Nephron (organoid): ENCODE results near the gene ABCB7.
"Not testable (repeated sequence)": the region's sequence is repeated elsewhere in the genome, so short reads cannot be mapped to it uniquely, and the experiment has no call there.

Experiments
- H3K27ac Mint-ChIP-seq, 3 experiments: 2 replicates each; pipeline ENCODE4 v1.8.0; 2020; ENCODE audit warnings: mixed read lengths in 3 of 3, mild to moderate bottlenecking in 2 of 3, moderate library complexity in 1 of 3
- H3K27me3 Mint-ChIP-seq: 2 replicates; pipeline ENCODE4 v1.8.0; 2021; ENCODE audit warnings: low read depth, mild to moderate bottlenecking, moderate library complexity, mixed read lengths
- H3K36me3 Mint-ChIP-seq: 2 replicates; pipeline ENCODE4 v1.8.0; 2020; ENCODE audit warnings: low read depth, mixed read lengths
- H3K4me1 Mint-ChIP-seq: 2 replicates; pipeline ENCODE4 v1.8.0; 2020; ENCODE audit warnings: mixed read lengths
- H3K4me3 Mint-ChIP-seq, 3 experiments: 2 replicates each; pipeline ENCODE4 v1.8.0; 2020; ENCODE audit warnings: mild to moderate bottlenecking in 3 of 3, mixed read lengths in 3 of 3, moderate library complexity in 2 of 3
- H3K9me3 Mint-ChIP-seq: 2 replicates; pipeline ENCODE4 v1.8.0; 2020; ENCODE audit warnings: mixed read lengths
- TF ChIP-seq, protein P1 (sequence below), 3 experiments: fragments of 200-600 bp; sonication (generic); IDR thresholded peaks; one replicate each; pipeline ENCODE4 v1.5.0; 2021; ENCODE audit warnings: antibody characterized with exemption in 3 of 3; ENCODE audit not compliant: unreplicated experiment in 3 of 3

The ABCB7 gene

DNA sequence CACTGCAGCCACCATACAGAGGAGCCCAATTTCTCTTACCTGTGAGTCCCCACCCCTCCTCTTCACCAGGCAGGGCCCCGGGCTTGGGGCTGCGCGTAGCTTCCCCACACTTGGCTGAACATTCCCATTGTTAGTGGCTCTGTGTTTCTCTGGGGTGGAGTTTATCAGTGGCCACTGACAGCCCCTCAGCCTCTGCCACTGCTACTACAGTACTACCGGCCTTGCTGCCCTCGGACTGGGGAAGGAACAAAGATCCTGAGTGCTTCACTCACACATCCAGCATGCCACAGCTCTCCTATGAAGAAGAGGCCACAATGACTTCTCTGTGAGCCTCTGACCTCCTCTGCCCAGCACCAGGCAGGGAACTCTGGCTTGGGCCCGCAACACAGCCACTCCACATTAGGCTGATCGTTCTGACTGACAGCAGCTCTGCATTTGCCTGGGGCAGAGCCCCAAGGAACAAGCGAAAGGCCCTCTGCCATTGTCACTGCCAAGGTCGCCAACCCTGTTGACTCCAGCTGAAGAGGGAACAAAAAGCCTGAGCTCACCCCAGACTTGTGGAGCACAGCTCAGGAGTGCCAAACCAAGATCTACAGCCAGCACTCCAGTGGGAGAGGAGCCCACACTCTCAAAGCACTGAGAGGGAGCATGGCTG lies 24.0 kb downstream of the ABCB7 start:
- H3K27ac Mint-ChIP-seq: no peak overlapping the region
- H3K36me3 Mint-ChIP-seq: peaks cover 15% of the 10 kb centered on the region
- H3K9me3 Mint-ChIP-seq: peaks cover 51% of the 10 kb centered on the region
- no peak overlapping the region for H3K4me3 Mint-ChIP-seq
- H3K27me3 Mint-ChIP-seq: no peaks in the 10 kb centered on the region
- no peaks in the 10 kb centered on the region for H3K4me1 Mint-ChIP-seq
- TF ChIP-seq, protein P1, sequence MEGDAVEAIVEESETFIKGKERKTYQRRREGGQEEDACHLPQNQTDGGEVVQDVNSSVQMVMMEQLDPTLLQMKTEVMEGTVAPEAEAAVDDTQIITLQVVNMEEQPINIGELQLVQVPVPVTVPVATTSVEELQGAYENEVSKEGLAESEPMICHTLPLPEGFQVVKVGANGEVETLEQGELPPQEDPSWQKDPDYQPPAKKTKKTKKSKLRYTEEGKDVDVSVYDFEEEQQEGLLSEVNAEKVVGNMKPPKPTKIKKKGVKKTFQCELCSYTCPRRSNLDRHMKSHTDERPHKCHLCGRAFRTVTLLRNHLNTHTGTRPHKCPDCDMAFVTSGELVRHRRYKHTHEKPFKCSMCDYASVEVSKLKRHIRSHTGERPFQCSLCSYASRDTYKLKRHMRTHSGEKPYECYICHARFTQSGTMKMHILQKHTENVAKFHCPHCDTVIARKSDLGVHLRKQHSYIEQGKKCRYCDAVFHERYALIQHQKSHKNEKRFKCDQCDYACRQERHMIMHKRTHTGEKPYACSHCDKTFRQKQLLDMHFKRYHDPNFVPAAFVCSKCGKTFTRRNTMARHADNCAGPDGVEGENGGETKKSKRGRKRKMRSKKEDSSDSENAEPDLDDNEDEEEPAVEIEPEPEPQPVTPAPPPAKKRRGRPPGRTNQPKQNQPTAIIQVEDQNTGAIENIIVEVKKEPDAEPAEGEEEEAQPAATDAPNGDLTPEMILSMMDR (IDR thresholded peaks at IDR 0.05; ENCODE audit: unreplicated experiment in 3 of 3): no peak

DNA sequence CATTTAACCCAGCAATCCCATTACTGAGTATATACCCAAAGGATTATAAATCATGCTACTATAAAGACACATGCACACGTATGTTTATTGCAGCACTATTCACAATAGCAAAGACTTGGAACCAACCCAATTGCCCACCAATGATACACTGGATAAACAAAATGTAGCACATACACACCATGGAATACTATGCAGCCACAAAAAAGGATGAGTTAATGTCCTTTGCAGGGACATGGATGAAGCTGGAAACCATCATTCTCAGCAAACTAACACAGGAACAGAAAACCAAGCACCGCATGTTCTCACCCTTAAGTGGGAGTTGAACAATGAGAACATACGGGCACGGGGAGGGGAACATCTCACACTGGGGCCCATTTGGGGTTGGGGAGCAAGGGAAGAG lies 27.0 kb downstream of the ABCB7 start:
- peaks cover 22% of the 10 kb centered on the region for H3K36me3 Mint-ChIP-seq
- not testable (repeated sequence) for H3K4me3 Mint-ChIP-seq, H3K4me1 Mint-ChIP-seq, H3K27ac Mint-ChIP-seq, H3K27me3 Mint-ChIP-seq
- peaks cover 47% of the 10 kb centered on the region for H3K9me3 Mint-ChIP-seq

DNA sequence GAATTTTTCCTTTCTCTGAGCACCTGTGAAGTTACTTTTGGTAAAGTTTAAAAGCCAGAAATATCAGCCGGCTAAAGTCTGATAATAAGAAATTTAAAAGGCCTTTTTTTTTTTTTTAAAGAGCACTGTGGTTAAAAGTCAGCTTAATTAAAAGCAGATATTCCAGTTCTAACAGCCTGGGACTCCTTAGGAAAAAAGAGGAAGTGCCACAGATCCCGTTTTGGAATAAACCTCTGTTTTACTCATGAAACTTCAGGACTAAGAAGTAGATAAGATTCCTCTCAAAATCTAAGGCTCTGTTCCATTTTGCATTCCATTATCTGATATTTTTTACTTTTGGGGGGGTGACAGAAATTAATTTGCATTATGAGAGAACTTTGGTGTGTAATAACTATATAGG lies 37.8 kb downstream of the ABCB7 start:
- Mint-ChIP-seq H3K4me3 (no peak overlapping the region), H3K4me1 (no peaks in the 10 kb centered on the region), H3K27me3 (no peaks in the 10 kb centered on the region), H3K36me3 (peaks cover 14% of the 10 kb centered on the region), H3K9me3 (peaks cover 17% of the 10 kb centered on the region), H3K27ac (no peak overlapping the region)
- TF ChIP-seq, protein P1 (IDR thresholded peaks at IDR 0.05; ENCODE audit: unreplicated experiment in 3 of 3): no peak

DNA sequence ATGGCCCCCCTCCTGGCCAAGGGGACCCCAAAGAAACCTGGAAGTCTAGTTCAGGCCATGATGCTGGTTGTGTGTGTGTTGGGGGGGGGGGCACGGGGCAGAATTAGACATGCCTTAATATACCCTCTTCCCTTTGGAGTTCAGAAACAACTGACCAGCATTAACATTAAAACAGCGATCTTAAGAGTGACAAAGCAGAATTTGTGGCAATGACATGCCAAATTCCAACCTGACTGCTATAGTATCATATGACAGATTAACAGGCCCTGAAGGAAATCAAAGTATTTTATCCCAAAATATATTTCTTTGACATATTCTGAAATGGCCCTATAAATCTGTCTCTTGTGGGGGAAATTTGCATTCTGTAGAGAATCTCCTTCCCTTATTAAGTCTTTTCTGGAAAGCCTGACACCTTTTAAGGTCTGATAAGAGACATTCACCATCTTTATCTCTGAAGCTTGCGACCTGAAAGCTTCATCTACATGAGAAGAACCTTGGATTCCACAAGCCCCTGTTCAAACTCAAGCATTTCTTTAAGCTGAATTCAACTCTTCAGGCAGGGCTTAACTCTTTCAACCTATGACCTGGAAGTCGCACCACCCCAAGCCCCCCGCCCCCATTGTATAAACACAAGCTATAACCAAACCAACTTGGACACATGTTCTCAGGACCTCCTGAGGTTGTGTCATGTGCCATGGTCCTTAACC lies 40.2 kb downstream of the ABCB7 start:
- H3K36me3 Mint-ChIP-seq: peaks cover 5% of the 10 kb centered on the region
- H3K9me3 Mint-ChIP-seq: peaks cover 8% of the 10 kb centered on the region
- H3K27ac Mint-ChIP-seq: no peak overlapping the region
- H3K4me3 Mint-ChIP-seq: no peak overlapping the region
- H3K4me1 Mint-ChIP-seq: no peaks in the 10 kb centered on the region
- H3K27me3 Mint-ChIP-seq: no peaks in the 10 kb centered on the region
- TF ChIP-seq, protein P1 (IDR thresholded peaks at IDR 0.05; ENCODE audit: unreplicated experiment in 3 of 3): no peak

DNA sequence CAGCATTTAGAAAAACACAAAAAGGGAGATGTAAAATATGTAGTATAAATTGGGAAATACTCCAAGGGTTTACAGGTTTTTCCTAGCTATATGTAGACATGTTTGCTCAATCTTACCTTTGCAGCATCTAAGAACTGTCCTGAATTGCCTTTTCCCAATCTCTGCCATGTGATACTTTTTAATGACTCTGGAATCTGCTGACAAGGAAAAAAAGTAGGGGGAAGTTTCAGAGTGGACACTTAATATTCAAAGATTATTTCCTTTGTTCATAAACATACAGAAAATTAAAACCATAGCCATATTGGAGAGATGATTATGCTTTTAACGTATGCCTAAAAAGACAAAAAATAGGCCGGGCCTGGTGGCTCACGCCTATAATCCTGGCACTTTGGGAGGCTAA lies 41.4 kb downstream of the ABCB7 start:
- no peaks in the 10 kb centered on the region for H3K27me3 Mint-ChIP-seq
- no peak overlapping the region for H3K4me3 Mint-ChIP-seq
- TF ChIP-seq, protein P1 (IDR thresholded peaks at IDR 0.05; ENCODE audit: unreplicated experiment in 3 of 3): no peak
- no peaks in the 10 kb centered on the region for H3K4me1 Mint-ChIP-seq
- no peak overlapping the region for H3K27ac Mint-ChIP-seq
- peaks cover 5% of the 10 kb centered on the region for H3K36me3 Mint-ChIP-seq
- peaks cover 6% of the 10 kb centered on the region for H3K9me3 Mint-ChIP-seq

DNA sequence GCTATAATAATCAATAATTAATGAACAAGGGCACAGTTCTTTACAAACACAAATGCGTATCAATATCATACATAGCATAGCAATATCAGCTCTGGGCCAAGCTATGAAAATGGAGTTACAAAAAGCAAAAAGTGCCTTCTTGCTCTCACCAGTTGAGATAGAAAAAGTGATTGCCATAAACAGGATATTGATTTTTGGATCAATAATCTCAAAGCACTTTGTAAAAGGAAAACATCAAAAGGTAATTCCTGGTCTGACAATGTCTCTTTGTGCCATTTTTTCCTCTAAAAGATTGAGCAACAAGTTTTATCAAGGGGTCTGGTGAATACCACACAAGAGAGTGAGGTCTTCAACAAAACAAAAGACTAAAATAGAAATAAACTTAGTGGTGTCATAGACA lies 42.4 kb downstream of the ABCB7 start:
- no peak overlapping the region for H3K27ac Mint-ChIP-seq
- H3K4me3 Mint-ChIP-seq: no peak overlapping the region
- H3K27me3 Mint-ChIP-seq: no peaks in the 10 kb centered on the region

More for the DNA sequence above, 42.4 kb downstream of the ABCB7 start:
- no peaks in the 10 kb centered on the region for H3K4me1 Mint-ChIP-seq
- no peaks in the 10 kb centered on the region for H3K36me3 Mint-ChIP-seq
- TF ChIP-seq, protein P1 (IDR thresholded peaks at IDR 0.05; ENCODE audit: unreplicated experiment in 3 of 3): no peak
- H3K9me3 Mint-ChIP-seq: peaks cover 2% of the 10 kb centered on the region
